ENCODE results near the gene ACTN2. TPM values are rescaled to one million over a fixed set of nuclear protein-coding genes. Genes with fewer than 3 reads are reported as not detected.

The ACTN2 gene
- total RNA-seq, 1 donor from 2014 or later = 1,943 TPM

- intact Hi-C loops (cut with DNase I) = no loop called here
- ATAC-seq (ENCODE audit: poor library complexity) (peak; percentile 14), DNase-seq (no peak)
Observed at GRCh38 chr1:236759252-236759859, 73.1 kb downstream of the ACTN2 start.

- ATAC-seq (ENCODE audit: poor library complexity) = peak; percentile 17
Observed at GRCh38 chr1:236760480-236760879, 74.2 kb downstream of the ACTN2 start.

GRCh38 chr1:236760986-236761385 lies 74.7 kb downstream of the ACTN2 start:
- no peak for DNase-seq
- intact Hi-C loops (cut with DNase I) = loop anchor here (10.0 kb wide), 1 partner anchor 104 kb away; no protein-coding TSS in a partner anchor

More at GRCh38 chr1:236760480-236760879, 74.2 kb downstream of the ACTN2 start:
- intact Hi-C loops (cut with DNase I) = loop anchor here (10.0 kb wide), 1 partner anchor 104 kb away; no protein-coding TSS in a partner anchor
- no peak for DNase-seq

GRCh38 chr1:236761397-236762132 lies 75.3 kb downstream of the ACTN2 start:
- ATAC-seq (ENCODE audit: poor library complexity) (no peak), DNase-seq (no peak)
- intact Hi-C loops (cut with DNase I) = loop anchor here (10.0 kb wide), 1 partner anchor 103 kb away; no protein-coding TSS in a partner anchor

More at GRCh38 chr1:236760986-236761385, 74.7 kb downstream of the ACTN2 start:
- ATAC-seq (ENCODE audit: poor library complexity) = peak; percentile 16

- intact Hi-C loops (cut with DNase I) = loop anchor here (10.0 kb wide), 1 partner anchor 102 kb away; no protein-coding TSS in a partner anchor
- ATAC-seq (ENCODE audit: poor library complexity) = no peak
Observed at GRCh38 chr1:236762410-236762809, 76.1 kb downstream of the ACTN2 start.

GRCh38 chr1:236765831-236766230 lies 79.5 kb downstream of the ACTN2 start:
- no peak for ATAC-seq (ENCODE audit: poor library complexity)
- no peak for DNase-seq
- intact Hi-C loops (cut with DNase I) = loop anchor here (10.0 kb wide), 1 partner anchor 99 kb away; no protein-coding TSS in a partner anchor

More at GRCh38 chr1:236762410-236762809, 76.1 kb downstream of the ACTN2 start:
- DNase-seq = no peak

- intact Hi-C loops (cut with DNase I) = loop anchor here (10.0 kb wide), 1 partner anchor 98 kb away; no protein-coding TSS in a partner anchor
- DNase-seq (no peak), ATAC-seq (ENCODE audit: poor library complexity) (no peak)
Observed at GRCh38 chr1:236766506-236766905, 80.2 kb downstream of the ACTN2 start.

- DNase-seq (no peak), ATAC-seq (ENCODE audit: poor library complexity) (no peak)
- intact Hi-C loops (cut with DNase I) = loop anchor here (10.0 kb wide), 1 partner anchor 98 kb away; no protein-coding TSS in a partner anchor
Observed at GRCh38 chr1:236767276-236767675, 81.0 kb downstream of the ACTN2 start.

GRCh38 chr1:236768601-236769000 lies 82.3 kb downstream of the ACTN2 start:
- DNase-seq (no peak), ATAC-seq (ENCODE audit: poor library complexity) (peak; percentile 5)
- intact Hi-C loops (cut with DNase I) = loop anchor here (10.0 kb wide), 1 partner anchor 96 kb away; no protein-coding TSS in a partner anchor

- intact Hi-C loops (cut with DNase I) = no loop called here
- ATAC-seq (ENCODE audit: poor library complexity) = no peak
Observed at GRCh38 chr1:236773919-236774318, 87.6 kb downstream of the ACTN2 start.

GRCh38 chr1:236774926-236775325 lies 88.6 kb downstream of the ACTN2 start:
- peak; percentile 62 for ATAC-seq (ENCODE audit: poor library complexity)
- DNase-seq = no peak
- intact Hi-C loops (cut with DNase I) = no loop called here

More at GRCh38 chr1:236773919-236774318, 87.6 kb downstream of the ACTN2 start:
- DNase-seq = no peak

GRCh38 chr1:236779312-236779711 lies 93.0 kb downstream of the ACTN2 start:
- ATAC-seq (ENCODE audit: poor library complexity) = no peak
- intact Hi-C loops (cut with DNase I) = no loop called here
- DNase-seq = no peak

- ATAC-seq (ENCODE audit: poor library complexity) (no peak), DNase-seq (no peak)
- intact Hi-C loops (cut with DNase I) = no loop called here
Observed at GRCh38 chr1:236785477-236785876, 99.2 kb downstream of the ACTN2 start.

GRCh38 chr1:236786453-236786852 lies 100.2 kb downstream of the ACTN2 start:
- DNase-seq (no peak), ATAC-seq (ENCODE audit: poor library complexity) (no peak)
- intact Hi-C loops (cut with DNase I) = no loop called here

GRCh38 chr1:236794585-236795034 lies 108.3 kb downstream of the ACTN2 start:
- ATAC-seq (ENCODE audit: poor library complexity) (no peak), DNase-seq (no peak)
- intact Hi-C loops (cut with DNase I) = no loop called here

- peak; percentile 99 for DNase-seq
- intact Hi-C loops (cut with DNase I) = no loop called here
- ATAC-seq (ENCODE audit: poor library complexity) = peak; percentile 98
Observed at GRCh38 chr1:236795035-236795756, 108.9 kb downstream of the ACTN2 start, which contains the start of gene MTR. MTR (plus strand) TSS chr1:236795292; CDS start chr1:236795704, 412 bp downstream.

GRCh38 chr1:236795757-236796667 lies 109.7 kb downstream of the ACTN2 start:
- intact Hi-C loops (cut with DNase I) = no loop called here
- DNase-seq = no peak
- ATAC-seq (ENCODE audit: poor library complexity) = peak; percentile 51

- DNase-seq (no peak), ATAC-seq (ENCODE audit: poor library complexity) (no peak)
- intact Hi-C loops (cut with DNase I) = no loop called here
Observed at GRCh38 chr1:236799001-236799400, 112.7 kb downstream of the ACTN2 start.
